GM21447 (cell line): ENCODE results near the gene RNF39.

Source experiments
- ATAC-seq: cut with Tn5 transposase; IDR thresholded peaks from one replicate; pipeline ENCODE4 v1.9.1; 2021; ENCODE audit not compliant: unreplicated experiment

The RNF39 gene

GRCh38 chr6:30097902-30098768 lies 22.6 kb upstream of the RNF39 start:
- no peak for ATAC-seq

- no peak for ATAC-seq
These were observed 21.3 kb upstream of the RNF39 start for GRCh38 chr6:30096829-30097228.

GRCh38 chr6:30093951-30094661 lies 18.5 kb upstream of the RNF39 start:
- ATAC-seq = no peak

GRCh38 chr6:30092852-30093543 lies 17.4 kb upstream of the RNF39 start:
- ATAC-seq = no peak

GRCh38 chr6:30091577-30092381 lies 16.2 kb upstream of the RNF39 start:
- no peak for ATAC-seq

GRCh38 chr6:30087876-30088275 lies 12.3 kb upstream of the RNF39 start:
- no peak for ATAC-seq

GRCh38 chr6:30077218-30077617 lies 1.6 kb upstream of the RNF39 start:
- no peak for ATAC-seq

- no peak for ATAC-seq
These were observed 492 bp upstream of the RNF39 start for GRCh38 chr6:30075790-30076732.

- ATAC-seq = no peak
These were observed 1.1 kb downstream of the RNF39 start for GRCh38 chr6:30074331-30075093.

- ATAC-seq = no peak
These were observed 1.9 kb downstream of the RNF39 start for GRCh38 chr6:30073489-30074235.

- no peak for ATAC-seq
These were observed 3.7 kb downstream of the RNF39 start for GRCh38 chr6:30071858-30072257.

GRCh38 chr6:30071081-30071818 lies 4.3 kb downstream of the RNF39 start:
- no peak for ATAC-seq

- ATAC-seq = no peak
These were observed 8.0 kb downstream of the RNF39 start for GRCh38 chr6:30067460-30068139.

- peak; percentile 96 for ATAC-seq
These were observed 8.8 kb downstream of the RNF39 start, which contains the start of gene PPP1R11 for GRCh38 chr6:30066577-30067459. Gene PPP1R11, plus strand, starts transcription at chr6:30067198. Its CDS starts 213 bp downstream, at chr6:30067411.

- no peak for ATAC-seq
These were observed 9.5 kb downstream of the RNF39 start for GRCh38 chr6:30066082-30066481.

- no peak for ATAC-seq
These were observed 12.3 kb downstream of the RNF39 start for GRCh38 chr6:30063315-30063714.
